Heart right ventricle (tissue), 16 donors: Measurements from ENCODE around the gene CERS6. TPM values are rescaled to one million over a fixed set of nuclear protein-coding genes. Genes with fewer than 3 reads are reported as not detected.

ENCODE experiments used
- ATAC-seq, 8 donors: fragments of 200-7000 bp; cut with Tn5 transposase; one replicate each; pipeline ENCODE4 v1.9.1; 2020; ENCODE audit warnings: mild to moderate bottlenecking in 8 of 8, moderate library complexity in 8 of 8, moderate number of reproducible peaks in 1 of 8
- DNase-seq, 2 donors: peaks; one replicate each; pipeline ENCODE4 v3.0.0-alpha.2; 2020
- H3K27ac ChIP-seq, 10 donors: fragments of 200-600 bp; sonication (generic) in 2 of 10; one replicate each; pipeline versions ENCODE4 v1.5.0 to v1.8.0; 2020 to 2022; ENCODE audit warnings: mild to moderate bottlenecking in 3 of 10
- H3K27me3 ChIP-seq, 7 donors: fragments of 200-600 bp; one replicate each; pipeline ENCODE4 v1.8.0; 2021 to 2022; ENCODE audit warnings: mild to moderate bottlenecking in 2 of 7
- H3K36me3 ChIP-seq, 9 donors: fragments of 200-600 bp; sonication (generic) in 1 of 9; one replicate each; pipeline versions ENCODE4 v1.5.0 to v1.8.0; 2020 to 2022; ENCODE audit warnings: mild to moderate bottlenecking in 2 of 9
- H3K4me1 ChIP-seq, 9 donors: fragments of 200-600 bp; sonication (generic) in 1 of 9; one replicate each; pipeline versions ENCODE4 v1.5.0 to v1.8.0; 2020 to 2022; ENCODE audit warnings: mild to moderate bottlenecking in 4 of 9
- H3K4me3 ChIP-seq, 10 donors: fragments of 200-600 bp; sonication (generic) in 2 of 10; one replicate each; pipeline versions ENCODE4 v1.5.0 to v1.8.0; 2020 to 2022; ENCODE audit warnings: mild to moderate bottlenecking in 7 of 10, moderate library complexity in 2 of 10
- H3K9me3 ChIP-seq, 11 donors: fragments of 200-600 bp in 10 of 11; sonication (generic) in 2 of 11; one replicate each; pipeline versions ENCODE4 v1.5.0 to v1.8.0; 2013 to 2022; ENCODE audit warnings: mild to moderate bottlenecking in 2 of 11, control low read depth in 1 of 11, moderate library complexity in 1 of 11
- CTCF ChIP-seq, 9 donors: fragments of 200-600 bp; sonication (generic) in 2 of 9; IDR thresholded peaks; one replicate each; pipeline versions ENCODE4 v1.5.0 to v1.8.0; 2021 to 2022; ENCODE audit warnings: antibody characterized with exemption in 9 of 9, mild to moderate bottlenecking in 5 of 9, moderate library complexity in 1 of 9
- WGBS, 2 donors: extraction: QIAGEN DNeasy Blood & Tissue Kit; methylation state at CpG; one replicate each; pipeline ENCODE4 v1.1.7; 2013; ENCODE audit warnings: inconsistent platforms in 1 of 2; 5-methylcytosine and 5-hydroxymethylcytosine counted together
- intact Hi-C, 10 donors: fragments of 100-400 bp; cut with DNase I; formaldehyde crosslinking; loops; one replicate each; pipeline versions ENCODE4 v1.11.1 to v1.14.2; 2022
- polyA plus RNA-seq, 2 donors: library from polyadenylated mRNA; stranded (reverse); fragments of 200-250 nt; gene quantifications; one replicate each; pipeline ENCODE4 v1.2.3, GENCODE V29; 2013
- total RNA-seq, 10 donors: library from RNA; stranded (reverse); fragmentation: NEBNext Ultra II Directional in 3 of 10; extraction: Animal tissue kit (Norgen Biotek cat#: 25700) in 3 of 10; gene quantifications; one replicate each; pipeline versions ENCODE4 v1.2.1 to v1.2.4, GENCODE V29; 2021 to 2023
- donor health status: Arrhythmogenic right ventricular cardiomyopathy.
- donor health status: ischemic (EF 13 %, LVEDD 7.1; RV severe dilation, severe dysfunction).
- donor health status: healthy with polysubstance abuse.
- donor health status: DM: no; HTN: yes; CAD: no.
- donor health status: DM: no; HTN: no; CAD: no.
- donor health status: ischemic (EF 25% LVEDD 6.9; RV normal size, moderate dysfunction).
- donor health status: ischemic (EF 25% LVEDD 5.7; RV mildly dilated, moderate dysfunction).
- donor health status: healthy.
- donor health status: DM: yes; HTN: yes; CAD: no.
- donor health status: Ischemic cardiomyopathy.
- donor health status: ischemic (EF 35%, LVEDD 5.7; RV mildly dilated, moderate dysfunction).
- donor health status: nonischemic (EF 11% LVEDD 7.7; RV severe dilation, severe dysfunction).
- donor health status: DM: yes; HTN: yes; CAD: no.
- donor health status: PGD.
- donor health status: ischemic (EF 29% LVEDD 5.4; RV normal size, mild dysfunction).
- donor health status: nonischemic (EF 23%, LVEDD 6.1; RV moderate dilation, normal function).

Gene CERS6
- total and polyA plus RNA-seq, 12 donors = 20.5 to 76.3 (median 56.1) TPM

GRCh38 chr2:168607992-168608391, 151.9 kb downstream of the CERS6 start:
- Histone ChIP-seq H3K27ac (no peak overlapping the region), H3K36me3 (peaks cover 0 to 3% (median 0%) of the 10 kb centered on the region in 9 donors), H3K9me3 (peaks cover 0 to 21% (median 7%) of the 10 kb centered on the region in 11 donors), H3K27me3 (no peaks in the 10 kb centered on the region), H3K4me1 (peaks cover 0 to 28% (median 6%) of the 10 kb centered on the region in 9 donors), H3K4me3 (no peak overlapping the region)
- DNase-seq (no peak), ATAC-seq (no peak)
- WGBS, 2 donors = 83 to 84% methylated on average over 2 of the region's 2 CpGs
- intact Hi-C loops = no loop called here
- TF ChIP-seq CTCF (IDR thresholded peaks at IDR 0.05) = no peak

GRCh38 chr2:168608796-168609195, 152.7 kb downstream of the CERS6 start:
- no peak overlapping the region for H3K4me3 ChIP-seq
- peaks cover 0 to 3% (median 0%) of the 10 kb centered on the region in 9 donors for H3K36me3 ChIP-seq
- no peaks in the 10 kb centered on the region for H3K27me3 ChIP-seq
- peaks cover 0 to 28% (median 0%) of the 10 kb centered on the region in 9 donors for H3K4me1 ChIP-seq
- intact Hi-C loops = no loop called here
- DNase-seq = no peak
- no peak for TF ChIP-seq CTCF (IDR thresholded peaks at IDR 0.05)
- peaks cover 0 to 21% (median 7%) of the 10 kb centered on the region in 11 donors for H3K9me3 ChIP-seq
- no peak overlapping the region for H3K27ac ChIP-seq
- no peak for ATAC-seq

GRCh38 chr2:168611091-168611490, 155.0 kb downstream of the CERS6 start:
- intact Hi-C loops = no loop called here
- Histone ChIP-seq H3K36me3 (peaks cover 0 to 3% (median 0%) of the 10 kb centered on the region in 9 donors), H3K4me3 (no peak overlapping the region), H3K9me3 (peaks cover 0 to 3% (median 0%) of the 10 kb centered on the region in 11 donors), H3K27me3 (no peaks in the 10 kb centered on the region), H3K4me1 (peaks cover 0 to 28% (median 0%) of the 10 kb centered on the region in 9 donors), H3K27ac (no peak overlapping the region)
- TF ChIP-seq CTCF (IDR thresholded peaks at IDR 0.05) = no peak
- no peak for ATAC-seq
- DNase-seq = no peak

- Histone ChIP-seq H3K9me3 (no peaks in the 10 kb centered on the region), H3K27ac (no peak overlapping the region), H3K4me1 (peaks cover 0 to 28% (median 0%) of the 10 kb centered on the region in 9 donors), H3K4me3 (no peak overlapping the region), H3K27me3 (no peaks in the 10 kb centered on the region), H3K36me3 (peaks cover 0 to 3% (median 0%) of the 10 kb centered on the region in 9 donors)
- no peak for TF ChIP-seq CTCF (IDR thresholded peaks at IDR 0.05)
- ATAC-seq (peak in 5 of 8 donors; percentile 24 to 81 (median 73)), DNase-seq (no peak)
- intact Hi-C loops = no loop called here
- 86 to 89% methylated on average over 4 of the region's 4 CpGs for WGBS, 2 donors
Measured at GRCh38 chr2:168611896-168612650, 156.0 kb downstream of the CERS6 start.
